OCI-LY1 (cell line): ENCODE data around the gene WNT2B.

Experiments
- H2AFZ ChIP-seq: fragments of 200-600 bp; sonication (generic), shearing (Covaris generic); 2 replicates; pipeline ENCODE4 v1.6.0; 2014; ENCODE audit warnings: antibody characterized with exemption, mild to moderate bottlenecking, low read length
- H3F3A ChIP-seq: fragments of 200-600 bp; sonication (generic), shearing (Covaris generic); 2 replicates; pipeline ENCODE4 v1.6.0; 2014; ENCODE audit warnings: mild to moderate bottlenecking, antibody characterized with exemption, low read length, moderate library complexity; ENCODE audit not compliant: insufficient read depth
- H3K27ac ChIP-seq: fragments of 200-600 bp; sonication (generic); 2 replicates; pipeline ENCODE4 v1.5.1; 2014; ENCODE audit warnings: low read length, mixed run types, mild to moderate bottlenecking, low read depth; ENCODE audit not compliant: poor library complexity, severe bottlenecking
- H3K27me3 ChIP-seq: fragments of 200-600 bp; sonication (generic); 2 replicates; pipeline ENCODE4 v1.6.0; 2014; ENCODE audit warnings: antibody characterized with exemption, mild to moderate bottlenecking, low read length, moderate library complexity; ENCODE audit not compliant: insufficient read depth
- H3K36me3 ChIP-seq: fragments of 200-600 bp; sonication (generic); 2 replicates; pipeline ENCODE4 v1.6.1; 2014; ENCODE audit warnings: mild to moderate bottlenecking, antibody characterized with exemption, low read length, moderate library complexity, mixed read lengths; ENCODE audit not compliant: insufficient read depth
- H3K4me1 ChIP-seq: fragments of 200-600 bp; sonication (generic); 2 replicates; pipeline ENCODE4 v1.5.1; 2014; ENCODE audit warnings: mild to moderate bottlenecking, low read length, moderate library complexity; ENCODE audit not compliant: insufficient read depth, severe bottlenecking
- H3K4me2 ChIP-seq: fragments of 200-600 bp; sonication (generic), shearing (Covaris generic); 2 replicates; pipeline ENCODE4 v1.6.1; 2014; ENCODE audit warnings: low read length
- H3K4me3 ChIP-seq: fragments of 200-600 bp; sonication (generic); 2 replicates; pipeline ENCODE4 v1.5.1; 2014; ENCODE audit warnings: low read length, low read depth, mild to moderate bottlenecking, mixed read lengths; ENCODE audit not compliant: poor library complexity, severe bottlenecking
- H3K79me2 ChIP-seq: fragments of 200-600 bp; shearing (Covaris generic); 2 replicates; pipeline ENCODE4 v1.6.1; 2016; ENCODE audit warnings: mixed run types, low read length, mixed read lengths; ENCODE audit not compliant: insufficient read depth
- H3K9ac ChIP-seq: fragments of 200-600 bp; sonication (generic), shearing (Covaris generic); 2 replicates; pipeline ENCODE4 v1.6.1; 2014; ENCODE audit warnings: mild to moderate bottlenecking, low read length, mixed read lengths
- H3K9me2 ChIP-seq: fragments of 200-600 bp; sonication (generic), shearing (Covaris generic); 2 replicates; pipeline ENCODE4 v1.6.1; 2014; ENCODE audit warnings: low read depth, mild to moderate bottlenecking, low read length, mixed read lengths
- H3K9me3 ChIP-seq: fragments of 200-600 bp; shearing (Covaris generic); 2 replicates; pipeline ENCODE4 v1.6.1; 2014; ENCODE audit warnings: low read length, mixed read lengths
- H4K20me1 ChIP-seq: fragments of 200-600 bp; sonication (generic), shearing (Covaris generic); 2 replicates; pipeline ENCODE4 v1.6.0; 2016; ENCODE audit warnings: mild to moderate bottlenecking, low read length; ENCODE audit not compliant: insufficient read depth
- EZH2 ChIP-seq: fragments of 200-600 bp; sonication (generic), shearing (Covaris generic); IDR thresholded peaks from 2 replicates; pipeline ENCODE4 v1.8.0; 2017; ENCODE audit warnings: borderline replicate concordance, mixed run types, mild to moderate bottlenecking, antibody characterized with exemption, low read length, moderate library complexity, mixed read lengths
- TF ChIP-seq, protein P1 (sequence below): fragments of 200-600 bp; sonication (generic), shearing (Covaris generic); IDR thresholded peaks from 2 replicates; pipeline ENCODE4 v1.5.1; 2017; ENCODE audit warnings: mild to moderate bottlenecking, antibody characterized with exemption, low read length, moderate library complexity, mixed read lengths

WNT2B gene

DNA sequence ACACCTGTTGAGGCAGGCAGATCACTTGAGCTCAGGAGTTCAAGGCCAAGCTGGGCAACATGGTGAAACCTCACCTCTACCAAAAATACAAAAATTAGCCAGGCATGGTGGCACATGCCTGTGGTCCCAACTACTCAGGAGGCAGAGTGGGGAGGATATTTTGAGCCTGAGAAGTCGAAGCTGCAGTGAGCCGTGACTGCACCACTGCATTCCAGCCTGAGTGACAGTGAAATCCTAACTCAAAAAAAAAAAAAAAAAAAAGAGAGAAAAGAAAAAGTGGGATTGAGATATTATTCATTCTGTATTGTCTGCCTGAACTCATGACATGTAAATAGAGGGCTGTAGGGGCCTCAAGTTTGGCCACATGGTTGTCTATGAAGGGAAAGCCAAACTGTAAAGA is 37.3 kb downstream of the WNT2B start:
- Histone ChIP-seq H3K27me3 (no peaks in the 10 kb centered on the region), H3K79me2 (no peaks in the 10 kb centered on the region), H3K4me2 (no peak overlapping the region), H3K9me2 (no peaks in the 10 kb centered on the region), H3K27ac (no peak overlapping the region), H3K9ac (no peak overlapping the region), H3K4me1 (no peaks in the 10 kb centered on the region), H3K9me3 (no peaks in the 10 kb centered on the region), H3K4me3 (no peak overlapping the region), H3K36me3 (no peaks in the 10 kb centered on the region), H2AFZ (no peak overlapping the region), H4K20me1 (no peaks in the 10 kb centered on the region), H3F3A (no peaks in the 10 kb centered on the region)
- TF ChIP-seq, protein P1, sequence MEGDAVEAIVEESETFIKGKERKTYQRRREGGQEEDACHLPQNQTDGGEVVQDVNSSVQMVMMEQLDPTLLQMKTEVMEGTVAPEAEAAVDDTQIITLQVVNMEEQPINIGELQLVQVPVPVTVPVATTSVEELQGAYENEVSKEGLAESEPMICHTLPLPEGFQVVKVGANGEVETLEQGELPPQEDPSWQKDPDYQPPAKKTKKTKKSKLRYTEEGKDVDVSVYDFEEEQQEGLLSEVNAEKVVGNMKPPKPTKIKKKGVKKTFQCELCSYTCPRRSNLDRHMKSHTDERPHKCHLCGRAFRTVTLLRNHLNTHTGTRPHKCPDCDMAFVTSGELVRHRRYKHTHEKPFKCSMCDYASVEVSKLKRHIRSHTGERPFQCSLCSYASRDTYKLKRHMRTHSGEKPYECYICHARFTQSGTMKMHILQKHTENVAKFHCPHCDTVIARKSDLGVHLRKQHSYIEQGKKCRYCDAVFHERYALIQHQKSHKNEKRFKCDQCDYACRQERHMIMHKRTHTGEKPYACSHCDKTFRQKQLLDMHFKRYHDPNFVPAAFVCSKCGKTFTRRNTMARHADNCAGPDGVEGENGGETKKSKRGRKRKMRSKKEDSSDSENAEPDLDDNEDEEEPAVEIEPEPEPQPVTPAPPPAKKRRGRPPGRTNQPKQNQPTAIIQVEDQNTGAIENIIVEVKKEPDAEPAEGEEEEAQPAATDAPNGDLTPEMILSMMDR = no peak
- no peak for TF ChIP-seq EZH2

DNA sequence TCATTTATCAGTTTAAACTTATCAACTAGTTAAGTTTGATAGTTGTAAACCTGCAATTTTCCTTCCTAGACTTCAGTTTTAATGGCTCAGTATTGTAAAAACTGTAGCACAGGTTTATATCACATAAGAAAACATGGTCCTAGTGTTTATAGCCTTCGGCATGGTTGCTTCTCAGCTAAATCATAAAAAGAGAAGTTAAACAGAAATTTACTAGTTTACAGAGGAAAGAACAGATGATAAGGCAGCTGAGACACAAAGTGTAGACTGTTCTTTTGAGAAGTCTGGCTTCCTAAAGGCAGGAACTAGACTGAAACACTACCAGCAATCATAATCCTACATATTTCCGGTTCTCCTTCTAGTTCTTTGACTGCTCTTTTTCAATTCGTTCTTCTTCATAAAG is 39.8 kb downstream of the WNT2B start:
- H3K79me2 ChIP-seq = no peaks in the 10 kb centered on the region

DNA sequence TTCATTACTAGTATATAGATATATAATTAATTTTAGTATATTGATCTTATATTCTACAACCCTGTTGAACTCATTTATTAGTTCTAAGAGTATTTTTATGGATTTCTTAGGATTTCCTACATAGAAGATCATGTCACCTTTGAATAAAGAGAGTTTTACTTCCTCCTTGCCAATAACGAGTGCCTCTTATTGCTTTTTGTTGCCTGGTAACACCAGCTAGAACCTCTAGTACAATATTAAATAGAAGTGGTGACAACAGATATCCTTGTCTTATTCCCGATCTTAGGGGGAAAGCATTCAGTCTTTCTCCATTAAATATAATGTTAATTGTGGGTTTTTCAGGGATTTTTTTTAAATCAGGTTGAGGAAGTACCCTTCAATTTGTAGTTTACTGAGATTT is 40.8 kb downstream of the WNT2B start:
- no peak for TF ChIP-seq EZH2
- TF ChIP-seq, protein P1 = no peak
- no peaks in the 10 kb centered on the region for H3K9me3 ChIP-seq

More for the DNA sequence above, 39.8 kb downstream of the WNT2B start:
- Histone ChIP-seq H3K9me3 (no peaks in the 10 kb centered on the region), H3F3A (no peaks in the 10 kb centered on the region), H3K36me3 (no peaks in the 10 kb centered on the region), H3K27ac (no peak overlapping the region), H4K20me1 (no peaks in the 10 kb centered on the region), H3K9me2 (no peaks in the 10 kb centered on the region), H3K4me3 (no peak overlapping the region), H3K27me3 (no peaks in the 10 kb centered on the region), H3K4me2 (no peak overlapping the region), H3K4me1 (no peaks in the 10 kb centered on the region), H2AFZ (no peak overlapping the region), H3K9ac (no peak overlapping the region)
- TF ChIP-seq, protein P1 = no peak
- TF ChIP-seq EZH2 = no peak

More for the DNA sequence above, 40.8 kb downstream of the WNT2B start:
- H3K36me3 ChIP-seq = no peaks in the 10 kb centered on the region
- H3K4me2 ChIP-seq = no peak overlapping the region
- no peaks in the 10 kb centered on the region for H3K4me1 ChIP-seq
- no peak overlapping the region for H2AFZ ChIP-seq
- no peak overlapping the region for H3K4me3 ChIP-seq
- no peak overlapping the region for H3K9ac ChIP-seq
- H3K27ac ChIP-seq = no peak overlapping the region
- no peaks in the 10 kb centered on the region for H3K9me2 ChIP-seq
- no peaks in the 10 kb centered on the region for H3K27me3 ChIP-seq
- no peaks in the 10 kb centered on the region for H4K20me1 ChIP-seq
- no peaks in the 10 kb centered on the region for H3K79me2 ChIP-seq
- H3F3A ChIP-seq = no peaks in the 10 kb centered on the region
